Suprapubic skin (tissue), 4 donors: Measurements from ENCODE around the gene PRPF19. TPM values are rescaled to one million over a fixed set of nuclear protein-coding genes. Genes with fewer than 3 reads are reported as not detected.

ENCODE experiments used
- DNase-seq, 2 donors: peaks; one replicate each; pipeline ENCODE4 v3.0.0-alpha.2; 2019; ENCODE audit warnings: low spot score in 2 of 2
- H3K27ac ChIP-seq: fragments of 200-600 bp; sonication (generic); one replicate; pipeline ENCODE4 v1.5.1; 2019
- H3K27me3 ChIP-seq: fragments of 200-600 bp; sonication (generic); one replicate; pipeline ENCODE4 v1.5.1; 2019
- H3K36me3 ChIP-seq: fragments of 200-600 bp; sonication (generic); one replicate; pipeline ENCODE4 v1.5.1; 2019
- H3K4me1 ChIP-seq: fragments of 200-600 bp; sonication (generic); one replicate; pipeline ENCODE4 v1.5.1; 2019
- H3K4me3 ChIP-seq: fragments of 200-600 bp; sonication (generic); one replicate; pipeline ENCODE4 v1.5.1; 2019; ENCODE audit warnings: mild to moderate bottlenecking
- H3K9me3 ChIP-seq: fragments of 200-600 bp; sonication (generic); one replicate; pipeline ENCODE4 v1.5.1; 2019
- EP300 ChIP-seq: sonication (generic); formaldehyde crosslinking; IDR thresholded peaks from one replicate; pipeline ENCODE4 v1.6.1; 2017; ENCODE audit warnings: antibody characterized with exemption
- POLR2A ChIP-seq, 2 donors: fragments of 450-650 bp; IDR thresholded peaks; one replicate each; pipeline ENCODE4 v1.6.1; 2017; ENCODE audit warnings: antibody characterized with exemption in 2 of 2, mild to moderate bottlenecking in 2 of 2, moderate library complexity in 2 of 2
- POLR2AphosphoS5 ChIP-seq, 3 donors: sonication (generic); formaldehyde crosslinking; IDR thresholded peaks; one replicate each; pipeline ENCODE4 v1.6.1; 2017; ENCODE audit warnings: antibody characterized with exemption in 3 of 3
- WGBS: methylation state at CpG from one replicate; pipeline ENCODE4 v1.1.5; 2018; 5-methylcytosine and 5-hydroxymethylcytosine counted together
- total RNA-seq, 4 donors: library from RNA; depleted of rRNA; stranded (reverse); fragments of >200 nt; gene quantifications; one replicate each; pipeline ENCODE4 v1.1.0, GENCODE V29; 2016
- TF ChIP-seq, protein P1 (sequence below), 2 donors: fragments of 200-600 bp in 1 of 2; fragments of 450-650 bp in 1 of 2; sonication (generic) in 1 of 2; IDR thresholded peaks; one replicate each; pipeline ENCODE4 v1.5.1; 2016 to 2019; ENCODE audit warnings: antibody characterized with exemption in 2 of 2, mild to moderate bottlenecking in 1 of 2, moderate library complexity in 1 of 2

The PRPF19 gene
- total RNA-seq, 4 donors from 2014 or later, result 101 to 153 (median 116) TPM

DNA sequence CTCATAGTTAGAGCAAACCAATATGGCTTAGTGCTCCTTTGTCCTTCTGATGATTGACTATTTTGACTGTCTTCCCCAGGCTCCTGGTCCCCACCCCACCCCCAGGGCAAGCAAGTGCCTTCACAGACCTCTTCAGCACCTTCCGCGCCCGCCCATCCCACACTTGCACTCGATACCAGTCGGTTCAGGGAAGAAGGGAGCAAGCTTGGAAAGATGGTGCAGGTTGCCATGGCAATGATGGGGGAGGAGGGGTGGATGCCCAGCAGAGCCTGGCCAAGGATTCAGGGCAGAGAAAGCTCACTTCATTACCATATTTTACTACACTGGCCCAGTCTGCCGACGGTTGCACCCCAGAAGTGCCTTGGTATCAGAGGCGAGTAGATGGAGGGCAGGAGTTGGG, 20.1 kb upstream of the PRPF19 start:
- WGBS, result 86% methylated on average over 8 of the region's 8 CpGs
- Histone ChIP-seq H3K36me3 (peaks cover 18% of the 10 kb centered on the region), H3K4me1 (peaks cover 21% of the 10 kb centered on the region), H3K4me3 (no peak overlapping the region), H3K27me3 (peaks cover 7% of the 10 kb centered on the region), H3K27ac (no peak overlapping the region), H3K9me3 (no peaks in the 10 kb centered on the region)
- no peak for TF ChIP-seq POLR2A (IDR thresholded peaks at IDR 0.05)
- TF ChIP-seq POLR2AphosphoS5 (IDR thresholded peaks at IDR 0.05), result no peak
- TF ChIP-seq, protein P1, sequence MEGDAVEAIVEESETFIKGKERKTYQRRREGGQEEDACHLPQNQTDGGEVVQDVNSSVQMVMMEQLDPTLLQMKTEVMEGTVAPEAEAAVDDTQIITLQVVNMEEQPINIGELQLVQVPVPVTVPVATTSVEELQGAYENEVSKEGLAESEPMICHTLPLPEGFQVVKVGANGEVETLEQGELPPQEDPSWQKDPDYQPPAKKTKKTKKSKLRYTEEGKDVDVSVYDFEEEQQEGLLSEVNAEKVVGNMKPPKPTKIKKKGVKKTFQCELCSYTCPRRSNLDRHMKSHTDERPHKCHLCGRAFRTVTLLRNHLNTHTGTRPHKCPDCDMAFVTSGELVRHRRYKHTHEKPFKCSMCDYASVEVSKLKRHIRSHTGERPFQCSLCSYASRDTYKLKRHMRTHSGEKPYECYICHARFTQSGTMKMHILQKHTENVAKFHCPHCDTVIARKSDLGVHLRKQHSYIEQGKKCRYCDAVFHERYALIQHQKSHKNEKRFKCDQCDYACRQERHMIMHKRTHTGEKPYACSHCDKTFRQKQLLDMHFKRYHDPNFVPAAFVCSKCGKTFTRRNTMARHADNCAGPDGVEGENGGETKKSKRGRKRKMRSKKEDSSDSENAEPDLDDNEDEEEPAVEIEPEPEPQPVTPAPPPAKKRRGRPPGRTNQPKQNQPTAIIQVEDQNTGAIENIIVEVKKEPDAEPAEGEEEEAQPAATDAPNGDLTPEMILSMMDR (IDR thresholded peaks at IDR 0.05), result no peak
- TF ChIP-seq EP300, result no peak
- no peak for DNase-seq

- Histone ChIP-seq H3K27ac (no peak overlapping the region), H3K4me1 (peaks cover 21% of the 10 kb centered on the region)
Measured at GRCh38 chr11:60925868-60926267, 19.5 kb upstream of the PRPF19 start.

GRCh38 chr11:60924906-60925853, 18.8 kb upstream of the PRPF19 start:
- Histone ChIP-seq H3K4me3 (peak overlapping the region; percentile 57), H3K4me1 (peaks cover 21% of the 10 kb centered on the region), H3K27ac (no peak overlapping the region), H3K36me3 (peaks cover 31% of the 10 kb centered on the region), H3K27me3 (peaks cover 7% of the 10 kb centered on the region), H3K9me3 (no peaks in the 10 kb centered on the region)
- no peak for TF ChIP-seq POLR2A (IDR thresholded peaks at IDR 0.05)
- TF ChIP-seq EP300, result no peak
- TF ChIP-seq, protein P1 (IDR thresholded peaks at IDR 0.05), result no peak
- WGBS, result 15% methylated on average over 9 of the region's 35 CpGs
- no peak for DNase-seq

More at GRCh38 chr11:60925868-60926267, 19.5 kb upstream of the PRPF19 start:
- Histone ChIP-seq H3K27me3 (peaks cover 7% of the 10 kb centered on the region), H3K9me3 (no peaks in the 10 kb centered on the region), H3K36me3 (peaks cover 24% of the 10 kb centered on the region), H3K4me3 (no peak overlapping the region)
- TF ChIP-seq, protein P1 (IDR thresholded peaks at IDR 0.05), result no peak
- TF ChIP-seq POLR2A (IDR thresholded peaks at IDR 0.05) (no peak), POLR2AphosphoS5 (IDR thresholded peaks at IDR 0.05) (no peak), EP300 (no peak)
- no peak for DNase-seq
- WGBS, result 57% methylated on average over 6 of the region's 6 CpGs

- peak within 1 kb of the TSS; percentile 57 for H3K4me3 ChIP-seq
- no peaks in the 10 kb centered on the region for H3K9me3 ChIP-seq
- DNase-seq, result no peak
- TF ChIP-seq, protein P1 (IDR thresholded peaks at IDR 0.05), result no peak
- TF ChIP-seq EP300 (no peak), POLR2AphosphoS5 (IDR thresholded peaks at IDR 0.05) (no peak), POLR2A (IDR thresholded peaks at IDR 0.05) (no peak)
- 8% methylated on average over 2 of the region's 69 CpGs for WGBS
- H3K36me3 ChIP-seq, result peaks cover 35% of the 10 kb centered on the region
- no peak within 1 kb of the TSS for H3K27ac ChIP-seq
- peaks cover 7% of the 10 kb centered on the region for H3K27me3 ChIP-seq
- peaks cover 29% of the 10 kb centered on the region for H3K4me1 ChIP-seq
Measured at GRCh38 chr11:60924110-60924905, 17.9 kb upstream of the PRPF19 start, which contains the start of gene TMEM132A. Gene TMEM132A, plus strand, starts transcription at chr11:60924460. Its CDS starts 174 bp downstream, at chr11:60924634.

DNA sequence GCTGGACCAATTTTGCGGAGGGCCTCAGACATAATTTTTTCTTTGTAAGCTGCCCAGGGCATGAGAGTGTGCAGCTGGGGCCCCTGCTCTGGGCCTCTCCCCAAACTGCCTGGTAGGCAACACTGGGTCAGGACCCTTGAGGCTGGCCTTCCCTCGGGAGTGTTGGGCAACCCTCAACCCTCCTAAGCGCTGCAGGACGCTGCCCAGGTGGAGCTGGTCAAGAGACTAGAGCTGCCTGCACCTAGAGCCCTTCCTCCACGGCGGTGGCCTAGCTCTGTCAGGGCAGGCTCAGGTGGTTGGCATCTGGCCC, 17.4 kb upstream of the PRPF19 start:
- no peak overlapping the region for H3K27ac ChIP-seq

More for the DNA sequence above, 17.4 kb upstream of the PRPF19 start:
- TF ChIP-seq POLR2A (IDR thresholded peaks at IDR 0.05), result no peak
- TF ChIP-seq POLR2AphosphoS5 (IDR thresholded peaks at IDR 0.05), result no peak
- no peak for TF ChIP-seq EP300
- TF ChIP-seq, protein P1 (IDR thresholded peaks at IDR 0.05), result no peak
- peaks cover 7% of the 10 kb centered on the region for H3K27me3 ChIP-seq
- H3K4me1 ChIP-seq, result peaks cover 35% of the 10 kb centered on the region
- peaks cover 35% of the 10 kb centered on the region for H3K36me3 ChIP-seq
- peak overlapping the region; percentile 57 for H3K4me3 ChIP-seq
- no peaks in the 10 kb centered on the region for H3K9me3 ChIP-seq
- WGBS, result 48% methylated on average over 5 of the region's 6 CpGs
- no peak for DNase-seq
